NCI-H128 (cell line): ENCODE data around the gene PCDH9.

Source experiments
- DNase-seq: peaks from one replicate; lab custom pipeline; 2025; ENCODE audit not compliant: unreplicated experiment; lab: John Stamatoyannopoulos, UW

The PCDH9 gene

GRCh38 chr13:67043901-67044300, 186.2 kb downstream of the PCDH9 start:
- no peak for DNase-seq

GRCh38 chr13:67042556-67042955, 187.6 kb downstream of the PCDH9 start:
- no peak for DNase-seq

- no peak for DNase-seq
These were observed 193.3 kb downstream of the PCDH9 start for GRCh38 chr13:67036699-67037457.

- DNase-seq, result no peak
These were observed 197.0 kb downstream of the PCDH9 start for GRCh38 chr13:67033170-67033569.

GRCh38 chr13:67023130-67023876, 206.8 kb downstream of the PCDH9 start:
- DNase-seq, result no peak

- DNase-seq, result no peak
These were observed 211.4 kb downstream of the PCDH9 start for GRCh38 chr13:67018775-67019174.

GRCh38 chr13:67017276-67017675, 212.9 kb downstream of the PCDH9 start:
- no peak for DNase-seq

- DNase-seq, result no peak
These were observed 214.0 kb downstream of the PCDH9 start for GRCh38 chr13:67015976-67016600.

- no peak for DNase-seq
These were observed 215.7 kb downstream of the PCDH9 start for GRCh38 chr13:67014399-67014798.

- no peak for DNase-seq
These were observed 216.4 kb downstream of the PCDH9 start for GRCh38 chr13:67013709-67014108.

- DNase-seq, result no peak
These were observed 222.0 kb downstream of the PCDH9 start for GRCh38 chr13:67008075-67008668.

GRCh38 chr13:67004511-67004910, 225.6 kb downstream of the PCDH9 start:
- DNase-seq, result no peak

GRCh38 chr13:67003743-67004142, 226.4 kb downstream of the PCDH9 start:
- no peak for DNase-seq

GRCh38 chr13:67001363-67001762, 228.8 kb downstream of the PCDH9 start:
- no peak for DNase-seq

- no peak for DNase-seq
These were observed 233.6 kb downstream of the PCDH9 start for GRCh38 chr13:66996503-66996902.

- no peak for DNase-seq
These were observed 234.9 kb downstream of the PCDH9 start for GRCh38 chr13:66995203-66995611.

GRCh38 chr13:66994517-66995202, 235.5 kb downstream of the PCDH9 start:
- no peak for DNase-seq

- DNase-seq, result no peak
These were observed 236.0 kb downstream of the PCDH9 start for GRCh38 chr13:66994097-66994496.

- no peak for DNase-seq
These were observed 237.4 kb downstream of the PCDH9 start for GRCh38 chr13:66992719-66993118.

GRCh38 chr13:66992183-66992582, 238.0 kb downstream of the PCDH9 start:
- DNase-seq, result no peak

GRCh38 chr13:66984241-66984640, 245.9 kb downstream of the PCDH9 start:
- no peak for DNase-seq
